DMS153 treated with DMSO at 0.1 percent for 48 hours (cell line): Measurements from ENCODE around the gene ABITRAM.
"Not testable (repeated sequence)": the region's sequence is repeated elsewhere in the genome, so short reads cannot be mapped to it uniquely, and the experiment has no call there.

Source experiments
- DNase-seq: peaks from one replicate; lab custom pipeline; 2025; ENCODE audit not compliant: unreplicated experiment; lab: John Stamatoyannopoulos, UW

Gene ABITRAM

GRCh38 chr9:108934323-108934893, at the start of gene ABITRAM:
TSS of gene ABITRAM (plus strand) at chr9:108934400. CDS start at chr9:108934487, 87 bp downstream.
- peak; percentile 47 for DNase-seq

DNA sequence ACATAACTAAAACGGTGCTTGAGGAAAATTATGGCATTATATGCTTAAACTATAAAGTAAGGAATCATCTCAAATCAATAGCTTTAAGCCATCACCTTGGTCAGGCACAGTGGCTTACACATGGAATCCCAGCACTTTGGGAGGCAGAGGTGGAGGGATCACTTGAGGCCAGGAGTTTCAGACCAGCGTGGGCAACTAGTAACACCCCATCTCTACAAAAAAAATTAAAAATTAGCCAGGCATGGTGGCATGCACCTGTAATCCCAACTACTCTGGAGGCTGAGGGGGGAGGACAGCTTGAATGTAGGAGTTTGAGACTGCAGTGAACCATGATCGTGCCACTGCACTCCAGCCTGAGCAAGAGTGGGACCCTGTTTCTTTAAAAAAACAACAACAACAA, 49.5 kb upstream of the ABITRAM start:
- DNase-seq = no peak

- DNase-seq = peak; percentile 95
These were observed 48.4 kb upstream of the ABITRAM start for GRCh38 chr9:108885643-108886348.

GRCh38 chr9:108886594-108887271, 47.5 kb upstream of the ABITRAM start:
- not testable (repeated sequence) for DNase-seq

DNA sequence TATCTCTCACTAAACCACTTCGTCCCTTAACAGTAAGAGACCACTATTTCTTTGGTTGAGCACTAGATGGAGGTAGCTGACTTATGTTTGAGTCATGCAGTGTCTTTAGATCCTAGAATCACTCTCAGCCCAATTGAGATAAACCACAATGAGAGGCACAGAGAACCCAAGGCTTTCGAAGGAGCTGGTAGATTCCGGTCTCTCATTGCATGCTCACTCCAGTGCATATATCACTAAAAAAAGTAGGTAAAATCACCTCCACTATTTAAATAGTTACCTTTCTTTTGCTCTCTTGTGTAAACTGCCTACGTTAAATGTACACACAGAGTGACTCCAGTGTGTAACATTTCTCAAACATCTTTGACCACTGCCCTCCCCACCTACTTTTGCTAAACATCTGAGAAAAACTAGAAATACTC, 44.5 kb upstream of the ABITRAM start:
- peak; percentile 2 for DNase-seq

- no peak for DNase-seq
These were observed 39.8 kb upstream of the ABITRAM start for GRCh38 chr9:108894225-108894997.

- no peak for DNase-seq
These were observed 36.7 kb upstream of the ABITRAM start for GRCh38 chr9:108897324-108898096.

DNA sequence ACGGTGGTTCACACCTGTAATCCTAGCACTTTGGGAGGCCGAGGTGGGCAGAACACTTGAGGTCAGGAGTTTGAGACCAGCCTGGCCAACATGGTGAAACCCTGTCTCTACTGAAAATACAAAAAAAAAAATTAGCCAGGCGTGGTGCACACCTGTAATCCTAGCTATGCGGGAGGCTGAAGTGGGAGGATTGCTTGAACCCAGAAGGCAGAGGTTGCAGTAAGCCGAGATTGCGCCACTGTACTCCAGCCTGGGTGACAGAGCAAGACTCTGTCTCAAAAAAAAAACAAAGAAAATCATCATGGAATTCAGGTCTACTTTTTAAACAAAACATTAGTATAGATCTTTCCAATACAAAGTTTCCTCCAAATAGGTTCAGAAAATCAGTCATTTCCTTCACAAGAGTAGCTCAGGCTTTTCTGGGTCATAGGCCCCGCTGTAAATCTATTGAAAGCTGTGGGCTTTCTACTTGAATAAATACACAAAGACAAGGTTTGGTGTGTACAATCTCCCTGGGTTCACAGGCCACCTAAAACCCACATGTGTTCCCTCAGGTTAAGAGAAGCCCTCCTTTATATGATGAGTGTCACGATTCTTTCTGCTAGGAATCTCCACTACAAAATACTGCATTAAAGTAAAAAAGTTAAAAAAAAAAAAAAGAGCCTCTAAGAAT, 35.0 kb upstream of the ABITRAM start:
- not testable (repeated sequence) for DNase-seq

GRCh38 chr9:108900176-108900575, 34.0 kb upstream of the ABITRAM start:
- DNase-seq = no peak

DNA sequence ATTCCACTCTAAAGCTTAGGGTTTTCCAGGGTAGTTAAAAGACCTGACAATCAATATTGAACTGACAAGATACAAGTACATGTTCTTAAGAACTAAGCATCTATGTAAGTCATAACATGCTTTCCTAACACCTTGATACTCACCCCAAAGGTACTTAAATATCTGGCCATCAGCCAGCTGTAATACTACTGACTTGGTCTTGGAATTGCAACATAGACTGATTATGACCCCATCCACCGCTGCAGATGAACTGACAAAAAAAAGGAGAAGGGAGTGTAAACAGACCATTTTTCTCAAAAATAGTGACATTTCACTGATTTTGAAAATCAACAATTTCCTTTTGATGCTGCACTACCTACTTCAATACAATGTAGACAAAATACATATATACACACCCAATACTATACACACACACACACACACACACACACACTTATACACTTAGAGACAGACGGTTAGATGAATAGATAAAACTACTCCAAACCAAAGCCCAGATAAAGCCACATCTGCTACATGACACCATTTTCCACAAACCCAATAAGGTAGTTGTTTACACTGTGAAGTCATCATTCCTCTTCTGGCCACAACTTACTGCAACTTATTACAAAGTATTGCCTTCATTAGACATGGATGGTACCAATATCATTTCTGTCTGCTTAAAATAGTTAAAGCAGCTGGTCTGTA, 30.6 kb upstream of the ABITRAM start:
- peak; percentile 35 for DNase-seq

- no peak for DNase-seq
These were observed 30.0 kb upstream of the ABITRAM start for GRCh38 chr9:108904161-108904560.

DNA sequence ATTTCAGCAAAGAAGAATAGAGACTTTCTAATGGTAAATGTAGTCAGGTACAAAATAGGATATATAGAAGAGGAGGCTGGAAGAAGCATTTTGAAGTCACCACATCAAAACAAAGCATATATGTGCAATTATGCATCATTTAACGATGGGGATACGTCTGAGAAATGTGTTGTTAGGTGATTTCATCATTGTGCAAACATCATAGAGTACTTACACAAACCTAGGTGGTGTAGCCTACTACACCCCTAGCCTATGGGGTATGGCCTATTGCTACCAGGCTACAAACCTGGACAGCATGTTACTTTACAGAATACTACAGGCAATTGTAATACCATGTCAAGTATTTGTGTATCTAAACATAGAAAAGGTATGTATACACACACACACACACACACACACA, 28.7 kb upstream of the ABITRAM start:
- peak; percentile 42 for DNase-seq

GRCh38 chr9:108910402-108910801, 23.8 kb upstream of the ABITRAM start:
- DNase-seq = no peak

DNA sequence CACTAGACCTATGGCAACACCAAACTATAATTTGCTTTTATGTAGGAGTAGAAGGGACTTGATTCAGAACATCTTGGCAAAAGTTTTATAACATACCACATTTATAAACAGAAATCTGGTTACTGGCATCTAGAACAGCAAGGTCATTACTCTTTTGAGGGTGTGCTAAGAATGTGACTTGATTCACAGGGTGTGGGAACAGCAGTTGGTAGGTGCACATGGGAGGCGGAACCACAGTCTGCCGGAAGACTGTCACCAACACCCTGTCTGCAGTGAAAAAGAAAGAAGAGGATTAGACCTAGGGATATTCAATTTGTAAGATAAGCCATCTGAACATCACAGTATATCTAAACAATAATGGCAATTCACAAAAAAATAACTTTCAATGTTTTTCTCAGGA, 23.3 kb upstream of the ABITRAM start:
- DNase-seq = no peak

DNA sequence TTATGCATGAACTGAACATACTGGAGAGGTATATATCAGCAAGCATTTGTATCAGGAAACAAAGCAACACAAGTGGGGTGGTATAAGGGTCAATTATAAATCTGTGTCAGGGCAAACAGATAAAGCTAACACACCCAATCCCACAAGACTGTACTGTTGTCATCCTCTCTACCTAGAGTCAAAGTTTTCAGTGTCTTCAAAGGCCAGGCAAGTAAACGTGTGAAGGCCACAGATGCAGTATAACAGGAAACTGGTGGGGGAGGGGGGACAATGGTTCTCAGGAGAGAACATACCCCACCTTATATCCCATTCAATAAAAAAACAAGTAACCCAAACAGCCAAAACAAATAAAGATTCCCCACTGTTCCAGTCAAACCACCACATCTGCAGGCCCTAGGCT, 22.4 kb upstream of the ABITRAM start:
- no peak for DNase-seq

DNA sequence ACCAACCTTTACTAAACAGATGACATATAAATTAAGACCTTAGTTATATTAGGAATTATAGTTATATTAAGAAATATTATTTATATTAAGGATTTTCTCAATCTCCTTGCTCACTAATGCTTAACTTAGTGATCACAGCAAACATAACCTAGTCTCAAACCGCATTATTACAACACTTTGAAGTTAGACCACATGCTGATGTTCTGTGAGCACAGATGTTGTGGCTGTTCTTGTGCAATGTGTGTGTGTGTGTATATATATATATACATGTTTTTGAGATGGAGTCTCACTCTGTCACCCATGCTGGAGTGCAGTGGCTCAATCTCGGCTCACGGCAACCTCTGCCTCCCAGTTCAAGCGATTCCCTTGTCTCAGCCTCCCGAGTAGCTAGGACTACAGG, 20.8 kb upstream of the ABITRAM start:
- no peak for DNase-seq

DNA sequence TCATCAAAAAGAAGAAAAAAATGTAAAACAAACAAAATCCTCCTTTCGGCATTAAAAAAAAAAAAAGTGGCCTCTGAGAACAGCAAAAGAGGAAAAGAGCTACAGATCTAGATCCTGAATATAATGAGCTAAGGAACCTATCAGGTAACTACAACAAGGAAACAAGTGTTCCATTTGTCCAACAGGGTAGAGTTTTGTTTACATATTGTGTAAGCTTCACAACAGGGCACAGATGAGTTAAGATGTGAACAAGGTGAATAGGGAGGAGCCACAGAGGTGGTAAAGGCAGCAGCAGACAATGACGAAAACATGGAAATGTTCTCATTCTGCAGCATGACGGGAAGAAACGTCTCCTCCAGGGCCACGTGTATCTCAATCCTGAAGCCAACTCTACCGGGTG, 14.7 kb upstream of the ABITRAM start:
- no peak for DNase-seq

DNA sequence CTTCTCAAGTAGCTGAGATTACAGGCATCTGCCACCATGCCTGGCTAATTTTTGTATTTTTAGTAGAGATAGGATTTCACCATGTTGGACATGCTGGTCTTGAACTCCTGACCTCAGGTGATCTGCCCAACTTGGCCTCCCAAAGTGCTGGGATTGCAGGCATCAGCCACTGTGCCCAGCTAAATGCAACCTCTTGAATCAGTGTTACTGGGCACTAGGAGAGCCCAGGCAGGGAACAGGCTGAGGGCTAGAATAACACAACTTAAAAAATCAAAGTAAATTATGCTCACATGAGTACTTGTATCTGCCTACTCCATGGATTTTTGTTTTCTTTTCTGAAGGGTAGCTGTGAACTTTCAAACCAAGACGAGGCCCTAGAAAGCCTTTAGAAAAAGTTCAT, 13.8 kb upstream of the ABITRAM start:
- DNase-seq = not testable (repeated sequence)

DNA sequence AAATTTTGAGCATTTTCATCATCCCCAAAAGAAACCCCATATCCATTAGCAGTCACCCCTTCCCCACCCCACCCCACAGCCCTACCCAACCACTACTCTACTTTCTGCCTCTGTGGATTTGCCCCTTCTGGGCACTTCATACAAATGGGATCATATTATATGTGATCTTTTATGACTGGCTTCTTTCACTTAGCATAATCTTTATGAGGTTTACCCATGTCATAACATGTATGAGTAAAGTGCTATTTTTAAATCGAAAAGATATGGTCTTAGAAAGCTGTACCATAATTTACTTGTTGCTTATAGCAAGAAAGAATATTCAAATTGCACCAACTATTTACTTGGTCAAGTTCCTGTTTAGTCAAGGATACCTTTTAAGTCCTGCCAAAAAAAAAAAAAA, 13.0 kb upstream of the ABITRAM start:
- DNase-seq = no peak

DNA sequence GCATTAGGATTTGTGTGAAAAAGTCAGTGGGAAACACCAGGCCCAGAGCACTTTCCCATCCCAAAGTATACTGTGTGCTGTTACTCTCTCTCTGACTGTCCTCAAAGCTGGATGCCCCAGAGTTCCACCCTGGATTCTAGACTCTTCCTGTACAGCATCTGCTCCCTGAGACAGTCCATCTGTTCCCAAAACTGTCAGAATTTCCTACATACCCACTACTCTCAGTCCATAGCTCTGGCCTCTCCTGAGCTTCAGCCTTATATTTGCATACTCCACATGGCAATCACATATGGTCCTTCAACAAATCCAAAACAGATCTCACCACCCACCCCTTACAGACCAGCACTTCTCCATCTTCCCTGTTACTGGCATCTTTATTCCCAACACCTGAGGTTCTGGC, 9.7 kb upstream of the ABITRAM start:
- DNase-seq = no peak
